ENCODE data around the gene AMER3.

AMER3 gene

DNA sequence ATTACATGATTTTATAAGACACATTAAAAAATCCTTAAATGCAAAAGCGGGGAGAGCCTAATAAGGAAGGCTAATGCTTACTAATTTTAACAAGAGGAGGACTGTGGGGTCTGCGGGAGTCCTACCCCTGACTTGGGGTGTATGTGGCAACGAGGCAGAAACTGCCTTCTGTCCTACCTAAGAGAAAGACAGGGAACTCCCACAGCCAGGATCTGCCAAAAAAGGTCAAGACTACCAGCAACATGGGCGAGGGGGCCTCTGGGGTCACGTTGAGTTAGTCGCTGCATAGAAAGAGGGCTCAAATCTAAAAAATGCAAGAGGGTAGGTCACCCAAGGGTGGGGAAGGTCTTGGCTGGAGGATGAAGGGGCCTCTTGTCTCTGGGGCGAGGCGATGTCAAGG is 529 bp upstream of the AMER3 start:
- Histone ChIP-seq H3K9me3 (ENCODE audit: control insufficient read depth, low read length) (no peaks in the 10 kb centered on the region), H3K4me1 (ENCODE audit: control insufficient read depth, insufficient read depth, low read length, poor library complexity, severe bottlenecking) (no peaks in the 10 kb centered on the region), H3K36me3 (ENCODE audit: control insufficient read depth, insufficient read depth, low read length) (no peaks in the 10 kb centered on the region), H3K4me3 (ENCODE audit: extremely low read depth, insufficient read depth, low read length, poor library complexity, severe bottlenecking) (no peak overlapping the region), H3K27ac (ENCODE audit: low read depth, low read length, severe bottlenecking) (no peak overlapping the region)
- WGBS, 2 experiments (ENCODE audit: insufficient coverage in 2 of 2), result 49 to 61% methylated on average over 5 to 6 of the region's 8 CpGs

DNA sequence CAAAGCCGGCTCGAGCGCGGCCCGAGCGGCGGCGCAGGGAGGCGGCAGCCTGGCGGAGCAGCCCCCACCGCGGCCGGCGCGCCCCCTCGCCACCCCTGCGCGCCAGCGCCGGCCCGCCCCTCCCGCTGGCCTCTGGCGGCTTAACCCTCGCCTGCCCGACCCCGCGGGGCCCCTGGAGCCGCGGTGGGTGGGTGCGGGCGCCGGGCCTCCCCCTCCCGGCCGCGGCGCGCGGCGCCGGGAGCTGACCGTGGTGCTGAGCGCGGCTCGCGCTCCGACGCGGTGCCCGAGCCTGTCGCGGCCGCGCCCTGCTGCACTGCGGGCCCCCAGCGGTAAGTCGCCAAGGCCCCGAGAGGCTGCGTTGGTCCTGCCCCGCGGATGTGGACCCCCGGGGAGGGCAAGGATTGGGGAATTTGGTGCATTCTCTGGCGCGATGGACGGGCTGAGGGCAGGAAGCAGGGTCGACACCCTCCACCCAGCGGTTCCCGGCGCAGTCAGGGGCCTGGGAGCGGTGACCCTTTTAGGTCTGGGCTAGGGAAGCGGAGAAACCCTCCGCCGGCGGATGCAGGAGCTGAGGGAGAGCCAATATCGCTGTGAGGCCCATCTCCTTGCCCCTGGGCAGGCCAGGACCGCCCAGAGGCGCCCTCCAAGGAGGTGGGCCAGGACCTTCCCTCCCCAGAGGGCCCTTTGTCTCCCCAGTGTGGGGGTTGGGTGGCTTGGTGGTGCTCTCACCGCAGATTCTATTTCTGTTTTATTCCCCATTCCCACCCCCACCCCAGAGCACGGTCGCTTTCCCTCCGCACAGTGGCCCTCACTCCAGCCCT is 923 bp downstream of the AMER3 start:
- no peaks in the 10 kb centered on the region for H3K36me3 ChIP-seq (ENCODE audit: control insufficient read depth, insufficient read depth, low read length)
- H3K27ac ChIP-seq (ENCODE audit: low read depth, low read length, severe bottlenecking), result no peak overlapping the region
- H3K9me3 ChIP-seq (ENCODE audit: control insufficient read depth, low read length), result no peaks in the 10 kb centered on the region
- no peaks in the 10 kb centered on the region for H3K4me1 ChIP-seq (ENCODE audit: control insufficient read depth, insufficient read depth, low read length, poor library complexity, severe bottlenecking)
- WGBS, 2 experiments (ENCODE audit: insufficient coverage in 2 of 2), result 1% methylated on average over 39 to 49 of the region's 80 CpGs
- H3K4me3 ChIP-seq (ENCODE audit: extremely low read depth, insufficient read depth, low read length, poor library complexity, severe bottlenecking), result peak overlapping the region; percentile 43

DNA sequence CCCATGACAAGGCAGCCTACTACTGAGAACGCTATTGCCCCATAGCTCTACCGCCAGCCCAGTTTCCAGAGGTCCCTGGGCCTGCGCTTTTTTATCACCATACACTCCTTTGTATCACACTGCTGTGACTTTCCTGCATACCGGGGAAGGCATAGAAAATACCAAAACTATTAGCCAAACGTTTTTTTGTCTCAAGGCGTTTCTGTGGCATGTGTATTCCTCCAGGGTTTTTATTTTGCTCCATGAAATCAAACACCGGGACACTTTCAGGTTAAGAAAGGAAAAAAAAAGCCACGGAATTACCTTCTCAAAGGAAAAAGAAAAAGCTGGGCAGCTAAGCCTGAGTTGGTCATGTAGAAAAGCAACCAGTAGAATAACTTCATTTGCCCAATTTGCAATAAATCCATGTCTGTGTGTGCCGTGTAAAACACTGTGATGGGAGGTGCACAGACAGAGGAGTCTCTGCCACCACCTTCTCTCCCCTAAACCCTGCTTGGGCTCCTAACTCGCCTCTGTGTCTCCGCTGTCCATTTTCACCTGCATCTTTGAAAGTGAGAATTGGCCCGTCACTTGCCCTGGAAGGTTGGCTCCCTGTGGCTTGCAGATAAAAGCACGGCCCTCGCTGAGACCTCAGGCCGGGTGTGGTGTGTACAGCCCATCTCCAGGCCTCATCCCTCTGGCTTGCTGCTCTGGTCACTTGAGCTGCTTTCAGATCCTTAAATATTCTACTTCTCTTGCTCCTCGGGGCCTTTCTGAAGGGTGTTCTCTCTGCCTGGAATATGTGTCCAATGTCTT is 1.7 kb downstream of the AMER3 start:
- Histone ChIP-seq H3K27ac (ENCODE audit: low read depth, low read length, severe bottlenecking) (no peak overlapping the region), H3K4me3 (ENCODE audit: extremely low read depth, insufficient read depth, low read length, poor library complexity, severe bottlenecking) (no peak overlapping the region), H3K9me3 (ENCODE audit: control insufficient read depth, low read length) (no peaks in the 10 kb centered on the region), H3K36me3 (ENCODE audit: control insufficient read depth, insufficient read depth, low read length) (no peaks in the 10 kb centered on the region), H3K4me1 (ENCODE audit: control insufficient read depth, insufficient read depth, low read length, poor library complexity, severe bottlenecking) (no peaks in the 10 kb centered on the region)
- 43 to 56% methylated on average over 10 to 15 of the region's 16 CpGs for WGBS, 2 experiments (ENCODE audit: insufficient coverage in 2 of 2)

- Histone ChIP-seq H3K4me1 (ENCODE audit: control insufficient read depth, insufficient read depth, low read length, poor library complexity, severe bottlenecking) (no peaks in the 10 kb centered on the region), H3K4me3 (ENCODE audit: extremely low read depth, insufficient read depth, low read length, poor library complexity, severe bottlenecking) (no peak overlapping the region), H3K36me3 (ENCODE audit: control insufficient read depth, insufficient read depth, low read length) (no peaks in the 10 kb centered on the region), H3K9me3 (ENCODE audit: control insufficient read depth, low read length) (no peaks in the 10 kb centered on the region), H3K27ac (ENCODE audit: low read depth, low read length, severe bottlenecking) (no peak overlapping the region)
- 85 to 86% methylated on average over 7 to 8 of the region's 10 CpGs for WGBS, 2 experiments (ENCODE audit: insufficient coverage in 2 of 2)
These were observed 4.8 kb downstream of the AMER3 start for GRCh38 chr2:130759906-130760753.

- H3K36me3 ChIP-seq (ENCODE audit: control insufficient read depth, insufficient read depth, low read length), result no peaks in the 10 kb centered on the region
- no peak overlapping the region for H3K27ac ChIP-seq (ENCODE audit: low read depth, low read length, severe bottlenecking)
- no peaks in the 10 kb centered on the region for H3K9me3 ChIP-seq (ENCODE audit: control insufficient read depth, low read length)
- WGBS, 2 experiments (ENCODE audit: insufficient coverage in 2 of 2), result 85 to 90% methylated on average over 12 to 13 of the region's 14 CpGs
- no peak overlapping the region for H3K4me3 ChIP-seq (ENCODE audit: extremely low read depth, insufficient read depth, low read length, poor library complexity, severe bottlenecking)
- no peaks in the 10 kb centered on the region for H3K4me1 ChIP-seq (ENCODE audit: control insufficient read depth, insufficient read depth, low read length, poor library complexity, severe bottlenecking)
These were observed 5.7 kb downstream of the AMER3 start for GRCh38 chr2:130760754-130761751.

GRCh38 chr2:130762031-130762909 is 6.9 kb downstream of the AMER3 start:
- H3K27ac ChIP-seq (ENCODE audit: low read depth, low read length, severe bottlenecking), result no peak overlapping the region
- no peaks in the 10 kb centered on the region for H3K9me3 ChIP-seq (ENCODE audit: control insufficient read depth, low read length)
- no peak overlapping the region for H3K4me3 ChIP-seq (ENCODE audit: extremely low read depth, insufficient read depth, low read length, poor library complexity, severe bottlenecking)
- H3K36me3 ChIP-seq (ENCODE audit: control insufficient read depth, insufficient read depth, low read length), result no peaks in the 10 kb centered on the region
- no peaks in the 10 kb centered on the region for H3K4me1 ChIP-seq (ENCODE audit: control insufficient read depth, insufficient read depth, low read length, poor library complexity, severe bottlenecking)
- WGBS, 2 experiments (ENCODE audit: insufficient coverage in 2 of 2), result 89 to 92% methylated on average over 32 to 37 of the region's 37 CpGs

DNA sequence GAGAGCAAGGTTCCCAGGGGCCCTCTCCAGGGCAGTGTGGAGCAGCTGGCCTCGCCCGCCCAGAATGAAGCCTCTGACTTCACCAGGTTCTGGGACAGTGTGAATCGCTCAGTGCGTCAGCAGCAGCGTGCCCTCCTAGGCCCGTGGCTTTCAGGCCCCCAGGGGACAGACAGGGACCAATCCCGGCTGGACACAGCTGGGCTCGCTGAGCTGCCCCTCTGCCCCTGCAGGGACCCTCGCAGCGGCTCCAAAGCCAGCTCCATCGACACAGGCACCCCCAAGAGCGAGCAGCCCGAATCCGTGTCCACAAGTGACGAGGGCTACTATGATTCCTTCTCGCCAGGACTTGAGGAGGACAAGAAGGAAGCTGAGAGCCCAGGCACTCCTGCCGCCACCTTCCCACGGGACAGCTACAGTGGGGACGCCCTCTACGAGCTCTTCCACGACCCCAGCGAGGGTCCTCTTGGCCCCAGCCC is 7.6 kb downstream of the AMER3 start:
- 90 to 91% methylated on average over 22 of the region's 22 CpGs for WGBS, 2 experiments (ENCODE audit: insufficient coverage in 2 of 2)
- Histone ChIP-seq H3K36me3 (ENCODE audit: control insufficient read depth, insufficient read depth, low read length) (no peaks in the 10 kb centered on the region), H3K9me3 (ENCODE audit: control insufficient read depth, low read length) (no peaks in the 10 kb centered on the region), H3K4me3 (ENCODE audit: extremely low read depth, insufficient read depth, low read length, poor library complexity, severe bottlenecking) (no peak overlapping the region), H3K27ac (ENCODE audit: low read depth, low read length, severe bottlenecking) (no peak overlapping the region), H3K4me1 (ENCODE audit: control insufficient read depth, insufficient read depth, low read length, poor library complexity, severe bottlenecking) (no peaks in the 10 kb centered on the region)

- H3K4me3 ChIP-seq (ENCODE audit: extremely low read depth, insufficient read depth, low read length, poor library complexity, severe bottlenecking), result no peak overlapping the region
- WGBS, 2 experiments (ENCODE audit: insufficient coverage in 2 of 2), result 94 to 96% methylated on average over 11 to 12 of the region's 12 CpGs
- H3K9me3 ChIP-seq (ENCODE audit: control insufficient read depth, low read length), result no peaks in the 10 kb centered on the region
- no peaks in the 10 kb centered on the region for H3K4me1 ChIP-seq (ENCODE audit: control insufficient read depth, insufficient read depth, low read length, poor library complexity, severe bottlenecking)
- no peaks in the 10 kb centered on the region for H3K36me3 ChIP-seq (ENCODE audit: control insufficient read depth, insufficient read depth, low read length)
- no peak overlapping the region for H3K27ac ChIP-seq (ENCODE audit: low read depth, low read length, severe bottlenecking)
These were observed 8.1 kb downstream of the AMER3 start for GRCh38 chr2:130763405-130763804.
